BE2C (cell line): ENCODE data around the gene SNX17.
"Not testable (repeated sequence)": the region's sequence is repeated elsewhere in the genome, so short reads cannot be mapped to it uniquely, and the experiment has no call there.

Experiments used
- DNase-seq: peaks from one replicate; pipeline ENCODE4 v3.0.0-alpha.2; 2020
- H3K27me3 ChIP-seq: fragments of 250-450 bp; sonication (Bioruptor Pico); 2 replicates; pipeline ENCODE4 v1.5.1; 2020; ENCODE audit warnings: mild to moderate bottlenecking
- H3K36me3 ChIP-seq: fragments of 250-450 bp; sonication (Bioruptor Pico); 2 replicates; pipeline ENCODE4 v1.5.1; 2020; ENCODE audit warnings: mild to moderate bottlenecking
- H3K4me1 ChIP-seq: fragments of 250-450 bp; sonication (Bioruptor Pico); 2 replicates; pipeline ENCODE4 v1.5.1; 2020
- H3K4me3 ChIP-seq: 2 replicates; pipeline ENCODE4 v1.5.1; 2011; ENCODE audit warnings: low read depth, low read length
- H3K9me3 ChIP-seq: fragments of 250-450 bp; sonication (Bioruptor Pico); 2 replicates; pipeline ENCODE4 v1.5.1; 2020
- TF ChIP-seq, protein P1 (sequence below): IDR thresholded peaks from 2 replicates; pipeline ENCODE4 v1.5.1; 2012; ENCODE audit warnings: mild to moderate bottlenecking, low read depth, low read length

The SNX17 gene

GRCh38 chr2:27421660-27422250, 51.3 kb downstream of the SNX17 start:
- no peaks in the 10 kb centered on the region for H3K4me1 ChIP-seq
- DNase-seq = no peak
- TF ChIP-seq, protein P1, sequence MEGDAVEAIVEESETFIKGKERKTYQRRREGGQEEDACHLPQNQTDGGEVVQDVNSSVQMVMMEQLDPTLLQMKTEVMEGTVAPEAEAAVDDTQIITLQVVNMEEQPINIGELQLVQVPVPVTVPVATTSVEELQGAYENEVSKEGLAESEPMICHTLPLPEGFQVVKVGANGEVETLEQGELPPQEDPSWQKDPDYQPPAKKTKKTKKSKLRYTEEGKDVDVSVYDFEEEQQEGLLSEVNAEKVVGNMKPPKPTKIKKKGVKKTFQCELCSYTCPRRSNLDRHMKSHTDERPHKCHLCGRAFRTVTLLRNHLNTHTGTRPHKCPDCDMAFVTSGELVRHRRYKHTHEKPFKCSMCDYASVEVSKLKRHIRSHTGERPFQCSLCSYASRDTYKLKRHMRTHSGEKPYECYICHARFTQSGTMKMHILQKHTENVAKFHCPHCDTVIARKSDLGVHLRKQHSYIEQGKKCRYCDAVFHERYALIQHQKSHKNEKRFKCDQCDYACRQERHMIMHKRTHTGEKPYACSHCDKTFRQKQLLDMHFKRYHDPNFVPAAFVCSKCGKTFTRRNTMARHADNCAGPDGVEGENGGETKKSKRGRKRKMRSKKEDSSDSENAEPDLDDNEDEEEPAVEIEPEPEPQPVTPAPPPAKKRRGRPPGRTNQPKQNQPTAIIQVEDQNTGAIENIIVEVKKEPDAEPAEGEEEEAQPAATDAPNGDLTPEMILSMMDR = no peak
- H3K36me3 ChIP-seq = no peaks in the 10 kb centered on the region
- H3K9me3 ChIP-seq = no peaks in the 10 kb centered on the region
- no peak overlapping the region for H3K4me3 ChIP-seq
- no peaks in the 10 kb centered on the region for H3K27me3 ChIP-seq

DNA sequence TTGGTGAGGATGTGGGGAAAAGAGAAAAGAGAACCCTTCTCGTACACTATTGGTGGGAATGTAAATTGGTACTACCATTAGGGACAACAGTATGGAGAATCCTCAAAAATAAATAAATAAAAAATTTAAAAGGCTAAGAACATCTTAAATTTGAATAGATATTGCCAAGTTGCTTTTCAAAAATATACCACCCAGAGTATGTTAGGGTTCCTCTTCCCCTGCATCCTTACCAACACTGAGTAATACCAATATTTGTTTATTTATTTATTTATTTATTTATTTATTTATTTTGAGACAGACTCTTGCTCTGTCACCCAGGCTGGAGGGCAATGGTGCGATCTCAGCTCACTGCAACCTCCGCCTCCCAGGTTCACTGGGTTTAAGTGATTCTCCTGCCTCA, 52.5 kb downstream of the SNX17 start:
- Histone ChIP-seq H3K36me3 (no peaks in the 10 kb centered on the region), H3K4me3 (no peak overlapping the region), H3K4me1 (no peaks in the 10 kb centered on the region), H3K9me3 (no peaks in the 10 kb centered on the region), H3K27me3 (no peaks in the 10 kb centered on the region)
- no peak for DNase-seq
- TF ChIP-seq, protein P1 = no peak

DNA sequence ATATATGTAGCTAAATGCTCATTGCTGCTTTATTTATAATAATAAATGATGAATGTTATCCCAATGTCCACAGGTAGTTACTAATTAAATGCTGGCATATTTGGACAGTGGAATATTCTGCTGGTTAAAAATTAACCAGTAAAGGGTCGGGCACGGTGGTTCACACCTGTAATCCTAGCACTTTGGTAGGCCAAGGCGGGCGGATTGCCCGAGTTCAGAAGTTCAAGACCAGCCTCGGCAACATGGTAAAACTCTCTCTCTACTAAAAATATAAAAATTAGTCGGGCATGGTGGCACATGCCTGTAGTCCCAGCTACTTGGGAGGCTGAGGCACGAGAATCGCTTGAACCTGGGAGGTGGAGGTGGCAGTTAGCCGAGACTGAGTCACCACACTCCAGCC, 54.6 kb downstream of the SNX17 start:
- H3K27me3 ChIP-seq, H3K9me3 ChIP-seq, DNase-seq, H3K36me3 ChIP-seq, H3K4me3 ChIP-seq, H3K4me1 ChIP-seq: not testable (repeated sequence)
